ENCODE data around the gene OPRL1. TPM values are rescaled to one million over a fixed set of nuclear protein-coding genes. Genes with fewer than 3 reads are reported as not detected.

Gene OPRL1
- total RNA-seq, 1 donor from 2014 or later = 1.4 TPM

DNA sequence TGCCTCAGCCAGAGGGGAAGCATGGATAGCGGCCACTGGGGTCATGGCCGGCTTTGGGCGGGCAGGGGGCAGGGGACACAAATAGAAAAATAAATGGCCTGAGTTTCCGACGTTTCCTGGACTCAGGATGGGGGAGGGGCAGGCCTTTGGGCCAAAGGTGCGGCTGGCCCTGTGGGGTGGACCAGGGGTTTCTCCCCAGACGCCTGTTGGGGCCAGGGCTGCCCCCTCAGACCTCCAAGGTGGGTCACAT lies 23.3 kb upstream of the OPRL1 start:
- Mint-ChIP-seq H3K27me3 (peaks cover 27% of the 10 kb centered on the region), H3K36me3 (ENCODE audit: low read depth) (no peaks in the 10 kb centered on the region), H3K9me3 (no peaks in the 10 kb centered on the region), H3K27ac (no peak overlapping the region), H3K4me3 (no peak overlapping the region), H3K4me1 (peaks cover 16% of the 10 kb centered on the region)
- ATAC-seq (ENCODE audit: low read depth) (no peak), DNase-seq (no peak)
- ChIA-PET POLR2A (no interaction called here), CTCF (no interaction called here)
- TF ChIP-seq, protein P1, sequence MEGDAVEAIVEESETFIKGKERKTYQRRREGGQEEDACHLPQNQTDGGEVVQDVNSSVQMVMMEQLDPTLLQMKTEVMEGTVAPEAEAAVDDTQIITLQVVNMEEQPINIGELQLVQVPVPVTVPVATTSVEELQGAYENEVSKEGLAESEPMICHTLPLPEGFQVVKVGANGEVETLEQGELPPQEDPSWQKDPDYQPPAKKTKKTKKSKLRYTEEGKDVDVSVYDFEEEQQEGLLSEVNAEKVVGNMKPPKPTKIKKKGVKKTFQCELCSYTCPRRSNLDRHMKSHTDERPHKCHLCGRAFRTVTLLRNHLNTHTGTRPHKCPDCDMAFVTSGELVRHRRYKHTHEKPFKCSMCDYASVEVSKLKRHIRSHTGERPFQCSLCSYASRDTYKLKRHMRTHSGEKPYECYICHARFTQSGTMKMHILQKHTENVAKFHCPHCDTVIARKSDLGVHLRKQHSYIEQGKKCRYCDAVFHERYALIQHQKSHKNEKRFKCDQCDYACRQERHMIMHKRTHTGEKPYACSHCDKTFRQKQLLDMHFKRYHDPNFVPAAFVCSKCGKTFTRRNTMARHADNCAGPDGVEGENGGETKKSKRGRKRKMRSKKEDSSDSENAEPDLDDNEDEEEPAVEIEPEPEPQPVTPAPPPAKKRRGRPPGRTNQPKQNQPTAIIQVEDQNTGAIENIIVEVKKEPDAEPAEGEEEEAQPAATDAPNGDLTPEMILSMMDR (IDR thresholded peaks at IDR 0.05) = no peak
- intact Hi-C loops (cut with micrococcal nuclease) = loop anchor here (5.0 kb wide), 1 partner anchor 519 kb away; the partner anchor contains the start of gene PTK6

DNA sequence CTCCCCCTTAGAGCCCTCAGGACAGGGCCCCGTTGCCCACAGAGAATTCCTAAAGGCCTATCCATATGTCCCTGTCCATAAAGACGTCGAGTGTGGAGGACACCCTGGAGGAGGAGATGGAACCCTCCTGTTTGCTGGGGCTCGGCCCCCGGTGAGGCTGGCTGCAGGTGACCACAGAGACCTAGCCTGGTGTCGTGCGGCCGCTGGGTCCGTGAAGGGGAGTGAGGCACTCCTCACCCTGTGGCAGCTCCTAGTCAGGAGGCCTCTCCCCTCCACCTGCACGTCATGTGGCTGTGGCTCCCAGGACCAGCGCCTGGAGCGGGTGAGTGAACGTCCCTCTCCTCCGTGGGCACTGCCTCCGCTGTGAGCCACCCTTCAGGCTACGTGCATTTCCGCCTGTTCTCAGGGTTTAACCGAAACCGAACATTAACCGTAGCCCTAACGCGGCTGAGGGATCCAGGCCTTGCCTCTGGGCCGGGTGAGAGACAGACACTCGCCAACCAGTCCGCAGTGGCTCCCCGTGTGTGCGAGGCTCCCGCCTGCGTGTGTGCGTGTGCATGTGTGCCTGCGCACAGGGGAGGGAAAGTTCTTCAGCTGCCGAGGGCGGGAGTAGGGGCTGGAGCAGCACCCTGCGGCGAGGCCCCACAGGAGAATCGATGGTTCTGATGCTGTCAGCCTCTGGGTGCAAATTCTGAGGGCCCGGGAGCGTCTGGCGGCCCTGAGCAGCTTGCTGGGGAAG lies 22.8 kb upstream of the OPRL1 start:
- Mint-ChIP-seq H3K27me3 (peaks cover 24% of the 10 kb centered on the region), H3K9me3 (no peaks in the 10 kb centered on the region), H3K4me3 (peak overlapping the region; percentile 35), H3K27ac (no peak overlapping the region), H3K4me1 (peaks cover 16% of the 10 kb centered on the region), H3K36me3 (ENCODE audit: low read depth) (no peaks in the 10 kb centered on the region)
- ATAC-seq (ENCODE audit: low read depth) = no peak
- TF ChIP-seq, protein P1 (IDR thresholded peaks at IDR 0.05) = no peak
- CTCF ChIA-PET = interaction anchor here (0.8 to 2.6 kb wide), 2 partner anchors 18 to 77 kb away, joined by 3 to 19 read pairs; no protein-coding TSS in a partner anchor
- POLR2A ChIA-PET = no interaction called here
- no peak for DNase-seq
- intact Hi-C loops (cut with micrococcal nuclease) = loop anchor here (1.0 to 5.0 kb wide), 5 partner anchors 18 to 520 kb away; partner anchors contain the start of genes PRPF6 and PTK6

DNA sequence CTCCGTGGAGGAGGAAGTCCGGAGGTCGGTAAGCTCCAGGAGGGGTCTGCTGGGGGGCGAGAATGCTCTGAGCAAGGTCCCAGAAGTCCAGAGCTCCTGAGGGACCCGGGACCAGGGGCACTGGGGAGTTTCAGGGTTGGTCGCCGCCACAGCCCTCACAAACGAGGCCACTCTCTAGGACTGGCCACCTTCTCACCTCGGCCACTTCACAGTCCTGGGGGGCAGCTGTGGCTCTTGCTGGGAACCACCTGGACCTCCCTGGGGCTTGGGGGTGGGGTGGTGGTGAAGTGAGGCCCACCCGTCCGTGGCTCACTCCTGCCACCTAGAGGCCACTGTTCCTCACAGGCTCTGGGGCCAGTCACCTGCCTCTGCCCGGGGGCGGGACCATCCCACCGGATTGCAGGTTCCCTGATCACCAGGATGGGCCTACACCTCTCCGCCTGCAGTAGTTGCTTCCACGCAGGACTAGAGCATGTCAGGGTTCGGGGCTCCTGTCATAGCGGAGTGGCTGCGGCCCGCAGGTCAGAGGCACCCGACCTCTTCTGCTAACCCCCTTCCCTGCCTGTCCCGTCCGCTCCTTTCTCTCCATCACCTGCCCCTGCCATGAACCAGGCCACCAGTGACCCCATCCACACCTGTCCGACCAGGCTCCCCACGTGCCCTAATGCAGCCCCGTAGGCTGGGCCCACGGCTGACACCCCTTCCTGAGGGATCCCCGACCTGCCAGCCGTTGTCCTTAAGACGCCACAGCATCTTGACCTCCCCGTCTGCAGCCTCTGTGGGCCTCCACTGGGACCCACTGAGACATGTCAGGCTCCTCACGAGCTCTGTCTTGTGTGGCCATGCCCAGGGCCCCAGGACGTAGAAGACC lies 22.0 kb upstream of the OPRL1 start:
- intact Hi-C loops (cut with micrococcal nuclease) = loop anchor here (1.0 to 5.0 kb wide), 5 partner anchors 19 to 521 kb away; partner anchors contain the start of genes PRPF6 and PTK6
- H3K27ac Mint-ChIP-seq = peak overlapping the region; percentile 30
- ATAC-seq (ENCODE audit: low read depth) = peak; percentile 79
- peak; percentile 73 for DNase-seq
- H3K4me1 Mint-ChIP-seq = peaks cover 16% of the 10 kb centered on the region
- peak overlapping the region; percentile 35 for H3K4me3 Mint-ChIP-seq
- no peaks in the 10 kb centered on the region for H3K9me3 Mint-ChIP-seq
- CTCF ChIA-PET = interaction anchor here (0.8 to 2.6 kb wide), 2 partner anchors 19 to 78 kb away, joined by 3 to 19 read pairs; no protein-coding TSS in a partner anchor
- POLR2A ChIA-PET = no interaction called here
- H3K27me3 Mint-ChIP-seq = peaks cover 21% of the 10 kb centered on the region
- TF ChIP-seq, protein P1 (IDR thresholded peaks at IDR 0.05) = peak; percentile 37
- H3K36me3 Mint-ChIP-seq (ENCODE audit: low read depth) = no peaks in the 10 kb centered on the region

DNA sequence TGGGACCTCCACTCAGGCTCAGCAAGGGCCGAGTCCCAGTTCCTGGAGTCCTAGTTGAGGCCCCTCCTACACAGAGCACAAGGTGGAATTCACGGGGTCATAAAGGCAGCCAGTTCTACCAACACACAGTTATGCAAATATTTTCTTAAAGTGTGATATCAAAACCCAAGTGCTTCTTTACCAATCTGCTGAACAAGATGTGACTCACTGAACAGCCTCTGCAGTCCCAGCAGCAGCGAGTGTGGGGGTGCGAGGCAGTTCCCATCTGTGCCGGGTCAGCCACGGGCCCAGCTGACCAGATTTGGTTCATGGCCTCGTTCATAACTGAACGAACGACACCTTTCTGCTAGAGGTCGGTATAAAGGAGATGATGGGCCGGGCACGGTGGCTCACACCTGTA lies 21.3 kb upstream of the OPRL1 start:
- Mint-ChIP-seq H3K4me1 (peaks cover 17% of the 10 kb centered on the region), H3K9me3 (no peaks in the 10 kb centered on the region), H3K4me3 (no peak overlapping the region), H3K36me3 (ENCODE audit: low read depth) (no peaks in the 10 kb centered on the region), H3K27me3 (peaks cover 14% of the 10 kb centered on the region), H3K27ac (peak overlapping the region; percentile 30)
- intact Hi-C loops (cut with micrococcal nuclease) = loop anchor here (5.0 kb wide), 1 partner anchor 521 kb away; the partner anchor contains the start of gene PTK6
- DNase-seq (no peak), ATAC-seq (ENCODE audit: low read depth) (peak; percentile 8)
- ChIA-PET CTCF (interaction anchor here (2.6 kb wide), 1 partner anchor 20 kb away, joined by 19 read pairs; no protein-coding TSS in a partner anchor), POLR2A (interaction anchor here (0.7 kb wide), 1 partner anchor 50 kb away, joined by 7 read pairs; no protein-coding TSS in a partner anchor)
- TF ChIP-seq, protein P1 (IDR thresholded peaks at IDR 0.05) = no peak

All from activated B cell treated with CpG ODN at 0.5 μM for 24 hours (primary cell).